K562 (cell line): Measurements from ENCODE around the gene STX3.

Experiments used
- DPF2 ChIP-seq: fragments of 450-650 bp; IDR thresholded peaks from 2 replicates; pipeline ENCODE4 v1.6.1; 2016
- TF ChIP-seq, protein P1 (sequence below): fragments of 250-450 bp; sonication (Bioruptor Pico); IDR thresholded peaks from 2 replicates; pipeline ENCODE4 v1.5.0; 2021

DNA sequence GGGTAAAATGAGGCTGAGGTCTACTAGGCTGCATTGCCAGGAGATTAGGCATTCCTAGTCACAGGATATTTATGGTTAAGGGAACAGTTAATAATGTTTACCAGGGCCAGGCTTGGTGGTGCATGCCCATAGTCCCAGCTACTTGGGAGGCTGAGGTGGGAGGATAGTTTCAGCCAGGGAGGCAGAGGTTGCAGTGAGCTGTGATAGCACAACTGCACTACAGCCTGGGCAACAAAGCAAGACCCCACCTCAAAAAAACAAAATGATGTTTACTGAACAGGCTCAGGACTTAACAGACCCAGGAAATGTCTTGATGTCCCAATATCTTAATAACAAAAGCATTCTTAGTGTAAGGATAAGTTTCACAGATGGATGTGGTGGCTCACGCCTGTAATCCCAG lies 58.2 kb downstream of the STX3 start:
- TF ChIP-seq DPF2 = no peak
- TF ChIP-seq, protein P1, sequence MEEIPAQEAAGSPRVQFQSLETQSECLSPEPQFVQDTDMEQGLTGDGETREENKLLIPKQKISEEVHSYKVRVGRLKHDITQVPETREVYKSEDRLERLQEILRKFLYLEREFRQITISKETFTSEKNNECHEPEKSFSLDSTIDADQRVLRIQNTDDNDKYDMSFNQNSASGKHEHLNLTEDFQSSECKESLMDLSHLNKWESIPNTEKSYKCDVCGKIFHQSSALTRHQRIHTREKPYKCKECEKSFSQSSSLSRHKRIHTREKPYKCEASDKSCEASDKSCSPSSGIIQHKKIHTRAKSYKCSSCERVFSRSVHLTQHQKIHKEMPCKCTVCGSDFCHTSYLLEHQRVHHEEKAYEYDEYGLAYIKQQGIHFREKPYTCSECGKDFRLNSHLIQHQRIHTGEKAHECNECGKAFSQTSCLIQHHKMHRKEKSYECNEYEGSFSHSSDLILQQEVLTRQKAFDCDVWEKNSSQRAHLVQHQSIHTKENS (CRISPR knock-in tag) = no peak
